HL-60 (cell line): ENCODE measurements around the gene TCHP.

Experiments used
- DNase-seq, 2 experiments: peaks; one replicate each; pipeline ENCODE4 v3.0.0-alpha.2; 2010 to 2020; ENCODE audit warnings: low read depth in 1 of 2, low spot score in 1 of 2
- H3K27ac ChIP-seq: fragments of 250-450 bp; sonication (Bioruptor Pico); replicated peaks from 2 replicates; pipeline ENCODE4 v1.5.1; 2020; ENCODE audit warnings: mild to moderate bottlenecking, moderate library complexity
- H3K27me3 ChIP-seq: fragments of 250-450 bp; sonication (Bioruptor Pico); 2 replicates; pipeline ENCODE4 v1.5.1; 2021; ENCODE audit warnings: mild to moderate bottlenecking, moderate library complexity; ENCODE audit not compliant: insufficient read depth, poor library complexity, severe bottlenecking
- H3K4me3 ChIP-seq: replicated peaks from 2 replicates; pipeline ENCODE4 v1.5.1; 2011; ENCODE audit warnings: mild to moderate bottlenecking, control low read depth, low read length; ENCODE audit not compliant: insufficient read depth
- GABPA ChIP-seq: IDR thresholded peaks from 2 replicates; pipeline ENCODE4 v1.6.1; 2012; ENCODE audit warnings: low read depth
- POLR2AphosphoS5 ChIP-seq: IDR thresholded peaks from 2 replicates; pipeline ENCODE4 v1.6.1; 2012; ENCODE audit warnings: low read depth
- REST ChIP-seq: IDR thresholded peaks from 2 replicates; pipeline ENCODE4 v1.6.1; 2012; ENCODE audit warnings: low read depth; ENCODE audit not compliant: insufficient replicate concordance
- SPI1 ChIP-seq: IDR thresholded peaks from 2 replicates; pipeline ENCODE4 v1.6.1; 2012; ENCODE audit warnings: low read depth, mild to moderate bottlenecking, borderline replicate concordance
- TF ChIP-seq, protein P1 (sequence below): IDR thresholded peaks from one replicate; pipeline ENCODE4 v1.5.1; 2011; ENCODE audit warnings: low read length, control low read depth, inconsistent platforms; ENCODE audit not compliant: insufficient read depth

TCHP gene

GRCh38 chr12:109961612-109962011, 61.5 kb downstream of the TCHP start:
- DNase-seq, result no peak
- Histone ChIP-seq H3K27ac (no peak overlapping the region), H3K4me3 (no peak overlapping the region), H3K27me3 (no peaks in the 10 kb centered on the region)
- TF ChIP-seq POLR2AphosphoS5 (no peak), SPI1 (no peak), GABPA (no peak), REST (no peak)
- TF ChIP-seq, protein P1, sequence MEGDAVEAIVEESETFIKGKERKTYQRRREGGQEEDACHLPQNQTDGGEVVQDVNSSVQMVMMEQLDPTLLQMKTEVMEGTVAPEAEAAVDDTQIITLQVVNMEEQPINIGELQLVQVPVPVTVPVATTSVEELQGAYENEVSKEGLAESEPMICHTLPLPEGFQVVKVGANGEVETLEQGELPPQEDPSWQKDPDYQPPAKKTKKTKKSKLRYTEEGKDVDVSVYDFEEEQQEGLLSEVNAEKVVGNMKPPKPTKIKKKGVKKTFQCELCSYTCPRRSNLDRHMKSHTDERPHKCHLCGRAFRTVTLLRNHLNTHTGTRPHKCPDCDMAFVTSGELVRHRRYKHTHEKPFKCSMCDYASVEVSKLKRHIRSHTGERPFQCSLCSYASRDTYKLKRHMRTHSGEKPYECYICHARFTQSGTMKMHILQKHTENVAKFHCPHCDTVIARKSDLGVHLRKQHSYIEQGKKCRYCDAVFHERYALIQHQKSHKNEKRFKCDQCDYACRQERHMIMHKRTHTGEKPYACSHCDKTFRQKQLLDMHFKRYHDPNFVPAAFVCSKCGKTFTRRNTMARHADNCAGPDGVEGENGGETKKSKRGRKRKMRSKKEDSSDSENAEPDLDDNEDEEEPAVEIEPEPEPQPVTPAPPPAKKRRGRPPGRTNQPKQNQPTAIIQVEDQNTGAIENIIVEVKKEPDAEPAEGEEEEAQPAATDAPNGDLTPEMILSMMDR, result no peak

- DNase-seq, result no peak
- Histone ChIP-seq H3K4me3 (no peak overlapping the region), H3K27ac (no peak overlapping the region), H3K27me3 (no peaks in the 10 kb centered on the region)
- TF ChIP-seq GABPA, result no peak
- TF ChIP-seq SPI1, result no peak
- TF ChIP-seq POLR2AphosphoS5, result no peak
- TF ChIP-seq, protein P1, result no peak
- no peak for TF ChIP-seq REST
These were observed 62.3 kb downstream of the TCHP start for GRCh38 chr12:109962398-109962797.

- no peak for DNase-seq
- TF ChIP-seq REST, result no peak
- no peak for TF ChIP-seq GABPA
- TF ChIP-seq, protein P1, result no peak
- TF ChIP-seq POLR2AphosphoS5, result no peak
- TF ChIP-seq SPI1, result no peak
- Histone ChIP-seq H3K27ac (no peak overlapping the region), H3K27me3 (no peaks in the 10 kb centered on the region), H3K4me3 (no peak overlapping the region)
These were observed 63.3 kb downstream of the TCHP start for GRCh38 chr12:109963330-109963729.
